SHP77 treated with DMSO at 0.1 percent for 48 hours (cell line): ENCODE data around the gene HPCAL1.

Experiments
- DNase-seq: peaks from one replicate; lab custom pipeline; 2025; lab: John Stamatoyannopoulos, UW

Gene HPCAL1

GRCh38 chr2:10337449-10338269, 35.0 kb downstream of the HPCAL1 start:
- no peak for DNase-seq

GRCh38 chr2:10338270-10339188, 35.8 kb downstream of the HPCAL1 start:
- no peak for DNase-seq

GRCh38 chr2:10339647-10340592, 37.2 kb downstream of the HPCAL1 start:
- no peak for DNase-seq

- no peak for DNase-seq
Measured at GRCh38 chr2:10340593-10340975, 37.9 kb downstream of the HPCAL1 start.

- no peak for DNase-seq
Measured at GRCh38 chr2:10341193-10341592, 38.5 kb downstream of the HPCAL1 start.

GRCh38 chr2:10342245-10342951, 39.7 kb downstream of the HPCAL1 start:
- DNase-seq: no peak

- DNase-seq: no peak
Measured at GRCh38 chr2:10343191-10343590, 40.5 kb downstream of the HPCAL1 start.

GRCh38 chr2:10343658-10344057, 41.0 kb downstream of the HPCAL1 start:
- DNase-seq: no peak

- DNase-seq: no peak
Measured at GRCh38 chr2:10344105-10345066, 41.7 kb downstream of the HPCAL1 start.

GRCh38 chr2:10345126-10345525, 42.4 kb downstream of the HPCAL1 start:
- no peak for DNase-seq

GRCh38 chr2:10345813-10346212, 43.1 kb downstream of the HPCAL1 start:
- no peak for DNase-seq

GRCh38 chr2:10346929-10347561, 44.3 kb downstream of the HPCAL1 start:
- no peak for DNase-seq

GRCh38 chr2:10347562-10347948, 44.9 kb downstream of the HPCAL1 start:
- no peak for DNase-seq

- no peak for DNase-seq
Measured at GRCh38 chr2:10348891-10349290, 46.2 kb downstream of the HPCAL1 start.

DNA sequence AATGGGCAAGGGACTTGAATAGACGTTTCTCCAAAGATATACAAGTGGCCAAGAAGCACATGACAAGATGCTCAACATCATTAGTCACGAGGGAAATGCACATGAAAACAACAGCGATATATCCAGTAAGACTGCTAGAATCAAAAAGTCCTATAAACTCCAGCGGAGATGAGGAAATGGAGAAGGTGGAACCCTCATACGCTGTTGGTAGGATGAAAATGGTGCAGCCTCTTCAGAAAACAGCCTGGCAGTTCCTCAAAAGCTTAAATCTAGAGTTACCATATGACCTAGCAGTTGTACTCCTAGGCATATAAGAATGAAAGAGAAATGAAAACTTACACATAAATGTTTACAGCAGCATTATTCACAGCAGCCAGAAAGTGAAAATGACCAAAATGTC, 48.1 kb downstream of the HPCAL1 start:
- DNase-seq: no peak

- no peak for DNase-seq
Measured at GRCh38 chr2:10352361-10352760, 49.7 kb downstream of the HPCAL1 start.

GRCh38 chr2:10352972-10353371, 50.3 kb downstream of the HPCAL1 start:
- no peak for DNase-seq

- DNase-seq: no peak
Measured at GRCh38 chr2:10353931-10354330, 51.2 kb downstream of the HPCAL1 start.

GRCh38 chr2:10354399-10354798, 51.7 kb downstream of the HPCAL1 start:
- DNase-seq: no peak
